ENCODE results near the gene KSR2.

DNA sequence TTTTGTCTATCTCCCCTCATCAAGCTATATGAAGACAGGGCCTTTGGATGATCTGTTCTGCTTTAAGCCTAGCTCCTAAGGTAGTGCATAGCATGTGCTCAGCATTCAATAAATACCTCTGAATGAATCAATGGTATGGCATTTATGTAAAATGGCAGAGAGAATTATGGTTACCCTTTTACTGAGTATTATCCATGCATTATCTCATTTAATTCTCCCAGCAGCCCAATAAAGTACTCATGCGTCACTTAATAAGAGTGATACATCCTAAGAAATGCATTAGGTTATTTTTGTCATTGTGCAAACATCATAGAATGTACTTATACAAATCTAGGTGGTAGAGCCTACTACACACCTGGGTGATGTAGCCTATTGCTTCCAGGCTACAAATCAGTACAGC is 269.7 kb downstream of the KSR2 start:
- no peak for TF ChIP-seq POLR2A (IDR thresholded peaks at IDR 0.05)
- TF ChIP-seq CTCF (IDR thresholded peaks at IDR 0.05 in 4 of 5, conservative IDR thresholded peaks at IDR 0.05 in 1 of 5), result no peak

Measured in gastrocnemius medialis (tissue), 4 donors.